Parathyroid adenoma (tissue), 2 donors: ENCODE results near the gene EIF5.
A peak's percentile ranks its signal among the peaks of the same experiment; 100 is the strongest.

ENCODE experiments used
- H2AFZ ChIP-seq: fragments of 300-600 bp; sonication (generic); one replicate; pipeline ENCODE4 v1.7.0; 2017; ENCODE audit warnings: antibody characterized with exemption, mild to moderate bottlenecking
- H3K27ac ChIP-seq: fragments of 300-600 bp; sonication (generic); one replicate; pipeline ENCODE4 v1.7.0; 2017
- H3K27me3 ChIP-seq: fragments of 300-600 bp; sonication (generic); one replicate; pipeline ENCODE4 v1.7.0; 2017; ENCODE audit warnings: low read length; ENCODE audit not compliant: control insufficient read depth, insufficient read depth
- H3K36me3 ChIP-seq: fragments of 300-600 bp; sonication (generic); one replicate; pipeline ENCODE4 v1.7.0; 2017; ENCODE audit warnings: low read length; ENCODE audit not compliant: control insufficient read depth, insufficient read depth
- H3K4me1 ChIP-seq: fragments of 300-600 bp; sonication (generic); one replicate; pipeline ENCODE4 v1.7.0; 2017; ENCODE audit warnings: control low read depth
- H3K4me2 ChIP-seq: fragments of 300-600 bp; sonication (generic); one replicate; pipeline ENCODE4 v1.7.0; 2017; ENCODE audit warnings: low read length
- H3K4me3 ChIP-seq: fragments of 300-600 bp; sonication (generic); one replicate; pipeline ENCODE4 v1.7.0; 2017; ENCODE audit warnings: low read depth, low read length
- H3K79me2 ChIP-seq: fragments of 300-600 bp; sonication (generic); one replicate; pipeline ENCODE4 v1.7.0; 2017; ENCODE audit warnings: control low read depth
- H3K9ac ChIP-seq: fragments of 300-600 bp; sonication (generic); one replicate; pipeline ENCODE4 v1.7.0; 2017; ENCODE audit warnings: mild to moderate bottlenecking
- H3K9me3 ChIP-seq: fragments of 300-600 bp; sonication (generic); one replicate; pipeline ENCODE4 v1.7.0; 2017; ENCODE audit warnings: low read length; ENCODE audit not compliant: control insufficient read depth
- TF ChIP-seq, protein P1 (sequence below): fragments of 300-600 bp; sonication (generic); IDR thresholded peaks from one replicate; pipeline ENCODE4 v1.7.0; 2017; ENCODE audit warnings: antibody characterized with exemption, mild to moderate bottlenecking
- donor health status: primary hyperparathyroidism.

EIF5 gene

DNA sequence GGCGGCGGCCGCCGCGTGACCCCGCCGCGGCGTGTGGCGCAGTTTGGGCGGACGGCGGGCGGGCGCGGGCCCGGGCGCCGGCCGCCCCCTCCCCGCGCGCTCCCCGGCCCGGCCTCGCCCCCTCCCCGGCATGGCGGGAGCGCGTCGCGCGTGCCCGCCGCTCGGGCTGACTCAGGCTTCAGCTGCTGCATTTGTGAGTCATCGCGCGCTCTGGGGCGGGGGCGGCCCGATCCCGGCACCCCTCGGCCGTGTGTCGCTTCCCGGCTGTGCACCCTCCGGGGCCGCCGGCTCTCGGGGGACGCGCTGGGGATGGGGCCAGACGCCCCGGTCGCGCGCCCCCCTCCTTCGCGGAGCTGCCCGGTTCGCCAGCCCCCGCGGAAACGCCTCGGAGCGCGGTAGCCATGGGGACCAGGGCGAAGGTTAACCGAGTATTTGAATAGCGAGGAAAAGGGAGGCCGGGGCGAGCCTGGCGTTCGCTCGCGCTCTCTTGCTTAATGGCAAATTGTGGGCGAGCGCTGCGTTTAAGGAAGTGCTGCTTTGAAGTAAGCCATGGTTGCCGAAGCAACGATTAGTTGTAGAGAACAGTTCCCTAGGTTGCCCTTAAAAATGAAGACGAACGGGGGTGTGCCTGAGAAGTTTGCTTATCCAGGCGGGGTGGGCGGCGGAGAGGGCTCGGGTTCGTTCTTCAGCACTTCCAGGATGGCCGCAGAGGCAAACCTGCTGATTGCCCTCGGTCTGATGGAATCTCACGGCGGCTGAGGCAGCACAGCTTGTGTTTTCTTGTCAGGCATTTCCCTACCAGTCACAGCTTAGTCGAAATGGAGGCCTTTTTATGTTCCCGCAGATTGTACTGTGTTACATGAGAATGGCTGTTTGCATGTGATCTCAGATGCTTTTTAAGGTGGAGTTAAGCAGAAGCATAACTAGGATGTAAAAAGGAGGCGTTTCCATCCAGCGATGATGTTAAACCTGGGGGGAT is 896 bp downstream of the EIF5 start:
- Histone ChIP-seq H3K4me2 (peak overlapping the region; percentile 77), H3K4me3 (peak overlapping the region; percentile 99), H3K9ac (peak overlapping the region; percentile 100), H3K9me3 (no peaks in the 10 kb centered on the region), H3K27ac (peak overlapping the region; percentile 100), H3K79me2 (peaks cover 27% of the 10 kb centered on the region), H2AFZ (peak overlapping the region; percentile 97), H3K4me1 (peaks cover 14% of the 10 kb centered on the region), H3K27me3 (no peaks in the 10 kb centered on the region), H3K36me3 (no peaks in the 10 kb centered on the region)
- TF ChIP-seq, protein P1, sequence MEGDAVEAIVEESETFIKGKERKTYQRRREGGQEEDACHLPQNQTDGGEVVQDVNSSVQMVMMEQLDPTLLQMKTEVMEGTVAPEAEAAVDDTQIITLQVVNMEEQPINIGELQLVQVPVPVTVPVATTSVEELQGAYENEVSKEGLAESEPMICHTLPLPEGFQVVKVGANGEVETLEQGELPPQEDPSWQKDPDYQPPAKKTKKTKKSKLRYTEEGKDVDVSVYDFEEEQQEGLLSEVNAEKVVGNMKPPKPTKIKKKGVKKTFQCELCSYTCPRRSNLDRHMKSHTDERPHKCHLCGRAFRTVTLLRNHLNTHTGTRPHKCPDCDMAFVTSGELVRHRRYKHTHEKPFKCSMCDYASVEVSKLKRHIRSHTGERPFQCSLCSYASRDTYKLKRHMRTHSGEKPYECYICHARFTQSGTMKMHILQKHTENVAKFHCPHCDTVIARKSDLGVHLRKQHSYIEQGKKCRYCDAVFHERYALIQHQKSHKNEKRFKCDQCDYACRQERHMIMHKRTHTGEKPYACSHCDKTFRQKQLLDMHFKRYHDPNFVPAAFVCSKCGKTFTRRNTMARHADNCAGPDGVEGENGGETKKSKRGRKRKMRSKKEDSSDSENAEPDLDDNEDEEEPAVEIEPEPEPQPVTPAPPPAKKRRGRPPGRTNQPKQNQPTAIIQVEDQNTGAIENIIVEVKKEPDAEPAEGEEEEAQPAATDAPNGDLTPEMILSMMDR = no peak

DNA sequence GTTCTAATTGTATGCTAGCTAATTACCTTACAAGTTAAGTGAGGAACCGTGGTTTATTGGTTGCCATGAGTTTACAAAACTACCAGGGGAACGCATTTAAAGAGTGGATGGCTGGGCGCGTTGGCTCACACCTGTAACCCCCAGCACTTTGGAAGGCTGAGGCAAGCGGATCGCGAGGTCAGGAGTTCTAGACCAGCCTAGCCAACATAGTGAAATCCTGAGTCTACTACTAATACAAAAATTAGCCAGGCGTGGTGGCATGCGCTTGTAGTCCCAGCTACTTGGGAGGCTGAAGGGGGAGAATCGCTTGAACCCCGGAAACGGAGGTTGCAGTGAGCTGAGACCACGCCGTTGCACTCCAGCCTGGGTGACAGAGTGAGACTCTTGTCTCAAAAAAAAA is 2.2 kb downstream of the EIF5 start:
- no peak overlapping the region for H3K9ac ChIP-seq

DNA sequence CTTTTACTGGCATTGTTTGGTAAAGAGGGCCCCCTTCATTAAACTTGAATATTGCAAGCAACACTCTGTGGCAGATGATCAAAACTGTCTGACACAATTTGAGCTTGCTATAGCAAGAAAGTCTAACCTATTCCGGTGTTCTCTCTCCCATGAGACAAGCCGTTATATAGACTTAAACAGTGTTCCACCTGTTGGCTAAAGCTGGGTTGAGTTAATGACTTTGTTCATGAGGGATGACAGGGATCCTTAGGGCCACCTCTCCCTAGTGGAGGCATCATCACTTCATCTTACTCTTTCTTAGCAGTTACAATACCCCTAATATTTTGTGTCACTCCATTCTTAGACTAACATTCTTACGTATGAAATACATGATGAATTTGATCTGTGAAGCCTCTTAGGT is 3.8 kb downstream of the EIF5 start:
- Histone ChIP-seq H3K4me1 (peaks cover 14% of the 10 kb centered on the region), H3K79me2 (peaks cover 27% of the 10 kb centered on the region), H3K9ac (no peak overlapping the region), H3K9me3 (no peaks in the 10 kb centered on the region), H3K4me3 (no peak overlapping the region), H2AFZ (no peak overlapping the region), H3K27me3 (no peaks in the 10 kb centered on the region), H3K4me2 (no peak overlapping the region), H3K27ac (no peak overlapping the region), H3K36me3 (no peaks in the 10 kb centered on the region)
- TF ChIP-seq, protein P1 = no peak

More for the DNA sequence above, 2.2 kb downstream of the EIF5 start:
- peak overlapping the region; percentile 77 for H3K4me2 ChIP-seq
- no peaks in the 10 kb centered on the region for H3K9me3 ChIP-seq
- no peak overlapping the region for H3K4me3 ChIP-seq
- H3K36me3 ChIP-seq = no peaks in the 10 kb centered on the region
- TF ChIP-seq, protein P1 = no peak
- H3K4me1 ChIP-seq = peaks cover 14% of the 10 kb centered on the region
- H3K27me3 ChIP-seq = no peaks in the 10 kb centered on the region
- peaks cover 27% of the 10 kb centered on the region for H3K79me2 ChIP-seq
- no peak overlapping the region for H2AFZ ChIP-seq
- peak overlapping the region; percentile 100 for H3K27ac ChIP-seq

DNA sequence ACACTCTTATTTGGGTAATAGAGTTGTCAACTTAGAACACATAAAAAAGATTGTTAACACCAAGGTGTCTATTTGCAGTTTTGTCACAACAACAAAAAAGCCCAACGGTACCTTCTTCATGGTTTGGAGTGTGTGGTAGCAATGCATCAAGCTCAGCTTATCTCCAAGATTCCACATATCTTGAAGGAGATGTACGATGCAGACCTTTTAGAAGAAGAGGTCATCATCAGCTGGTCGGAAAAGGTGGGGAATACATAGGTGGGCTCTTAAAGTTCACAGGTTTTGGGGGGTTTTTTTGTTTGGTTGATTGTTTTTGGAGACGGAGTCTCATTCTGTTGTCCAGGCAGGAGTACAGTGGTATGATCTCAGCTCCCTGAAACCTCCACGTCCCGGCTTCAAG is 5.5 kb downstream of the EIF5 start:
- no peak overlapping the region for H3K4me2 ChIP-seq
- no peaks in the 10 kb centered on the region for H3K36me3 ChIP-seq
- no peak overlapping the region for H3K27ac ChIP-seq
- TF ChIP-seq, protein P1 = no peak
- no peaks in the 10 kb centered on the region for H3K9me3 ChIP-seq
- H3K4me3 ChIP-seq = no peak overlapping the region
- H3K27me3 ChIP-seq = no peaks in the 10 kb centered on the region
- H3K4me1 ChIP-seq = peaks cover 14% of the 10 kb centered on the region
- H2AFZ ChIP-seq = no peak overlapping the region
- no peak overlapping the region for H3K9ac ChIP-seq
- peaks cover 24% of the 10 kb centered on the region for H3K79me2 ChIP-seq
